ENCODE results near the gene PKP4.
A peak's percentile ranks its signal among the peaks of the same experiment; 100 is the strongest.

PKP4 gene

GRCh38 chr2:158665536-158666302 lies 209.0 kb downstream of the PKP4 start:
- no peak overlapping the region for H3K4me3 ChIP-seq (ENCODE audit: low read length)
- DNase-seq (ENCODE audit: low read depth) = no peak
- no peak for TF ChIP-seq CTCF (IDR thresholded peaks at IDR 0.05; ENCODE audit: insufficient read depth, low read depth, low read length, missing control alignments)

- TF ChIP-seq CTCF (IDR thresholded peaks at IDR 0.05; ENCODE audit: insufficient read depth, low read depth, low read length, missing control alignments) = no peak
- no peak for DNase-seq (ENCODE audit: low read depth)
- no peak overlapping the region for H3K4me3 ChIP-seq (ENCODE audit: low read length)
Observed at GRCh38 chr2:158666969-158667368, 210.2 kb downstream of the PKP4 start.

GRCh38 chr2:158667586-158667985 lies 210.8 kb downstream of the PKP4 start:
- DNase-seq (ENCODE audit: low read depth) = peak; percentile 83
- no peak for TF ChIP-seq CTCF (IDR thresholded peaks at IDR 0.05; ENCODE audit: insufficient read depth, low read depth, low read length, missing control alignments)
- no peak overlapping the region for H3K4me3 ChIP-seq (ENCODE audit: low read length)

- H3K4me3 ChIP-seq (ENCODE audit: low read length) = no peak overlapping the region
- TF ChIP-seq CTCF (IDR thresholded peaks at IDR 0.05; ENCODE audit: insufficient read depth, low read depth, low read length, missing control alignments) = no peak
- DNase-seq (ENCODE audit: low read depth) = no peak
Observed at GRCh38 chr2:158668001-158668765, 211.4 kb downstream of the PKP4 start.

GRCh38 chr2:158670292-158670691 lies 213.5 kb downstream of the PKP4 start:
- H3K4me3 ChIP-seq (ENCODE audit: low read length) = no peak overlapping the region
- no peak for TF ChIP-seq CTCF (IDR thresholded peaks at IDR 0.05; ENCODE audit: insufficient read depth, low read depth, low read length, missing control alignments)
- DNase-seq (ENCODE audit: low read depth) = no peak

GRCh38 chr2:158671360-158672245 lies 214.9 kb downstream of the PKP4 start:
- TF ChIP-seq CTCF (IDR thresholded peaks at IDR 0.05; ENCODE audit: insufficient read depth, low read depth, low read length, missing control alignments) = no peak
- H3K4me3 ChIP-seq (ENCODE audit: low read length) = no peak overlapping the region
- DNase-seq (ENCODE audit: low read depth) = no peak

Data from epithelial cell of esophagus (primary cell).